ENCODE data around the gene RTTN. TPM values are rescaled to one million over a fixed set of nuclear protein-coding genes. Genes with fewer than 3 reads are reported as not detected.
A peak's percentile ranks its signal among the peaks of the same experiment; 100 is the strongest.

Gene RTTN
- total RNA-seq, 1 experiment from 2014 or later = 64.7 TPM

GRCh38 chr18:70047931-70048603 is 157.4 kb downstream of the RTTN start:
- no peaks in the 10 kb centered on the region for H3K36me3 Mint-ChIP-seq (ENCODE audit: insufficient read depth, unreplicated experiment)
- no peak for TF ChIP-seq CTCF (IDR thresholded peaks at IDR 0.05; ENCODE audit: unreplicated experiment)
- ChIA-PET POLR2A (interaction anchor here (0.8 kb wide), 1 partner anchor 20 kb away, joined by 3 read pairs; no protein-coding TSS in a partner anchor), CTCF (interaction anchor here (1.0 kb wide), 1 partner anchor 11 kb away, joined by 3 read pairs; no protein-coding TSS in a partner anchor)
- H3K9me3 Mint-ChIP-seq (ENCODE audit: unreplicated experiment) = no peaks in the 10 kb centered on the region
- peak overlapping the region; percentile 80 for H3K27ac Mint-ChIP-seq (ENCODE audit: low read depth, unreplicated experiment)
- no peaks in the 10 kb centered on the region for H3K27me3 Mint-ChIP-seq (ENCODE audit: insufficient read depth, unreplicated experiment)
- peak overlapping the region; percentile 71 for H3K4me3 Mint-ChIP-seq (ENCODE audit: unreplicated experiment)
- intact Hi-C loops (cut with micrococcal nuclease) = no loop called here
- peak; percentile 72 for DNase-seq (ENCODE audit: unreplicated experiment)
- TSS peak; percentile 19 for BruUV-seq (replicated peaks)
- peaks cover 14% of the 10 kb centered on the region for H3K4me1 Mint-ChIP-seq (ENCODE audit: insufficient read depth, unreplicated experiment)

GRCh38 chr18:70046796-70047195 is 158.7 kb downstream of the RTTN start:
- BruUV-seq (replicated peaks) = no TSS peak
- ChIA-PET CTCF (no interaction called here), POLR2A (interaction anchor here (0.6 to 1.2 kb wide), 4 partner anchors 25 to 1191 kb away, joined by 3 to 5 read pairs (median 3); no protein-coding TSS in a partner anchor)
- H3K27ac Mint-ChIP-seq (ENCODE audit: low read depth, unreplicated experiment) = peak overlapping the region; percentile 80
- no peak for TF ChIP-seq CTCF (IDR thresholded peaks at IDR 0.05; ENCODE audit: unreplicated experiment)
- H3K4me1 Mint-ChIP-seq (ENCODE audit: insufficient read depth, unreplicated experiment) = peaks cover 18% of the 10 kb centered on the region
- H3K27me3 Mint-ChIP-seq (ENCODE audit: insufficient read depth, unreplicated experiment) = no peaks in the 10 kb centered on the region
- no peaks in the 10 kb centered on the region for H3K36me3 Mint-ChIP-seq (ENCODE audit: insufficient read depth, unreplicated experiment)
- intact Hi-C loops (cut with micrococcal nuclease) = no loop called here
- H3K9me3 Mint-ChIP-seq (ENCODE audit: unreplicated experiment) = no peaks in the 10 kb centered on the region
- peak overlapping the region; percentile 71 for H3K4me3 Mint-ChIP-seq (ENCODE audit: unreplicated experiment)
- DNase-seq (ENCODE audit: unreplicated experiment) = peak; percentile 22

GRCh38 chr18:70046207-70046606 is 159.3 kb downstream of the RTTN start:
- BruUV-seq (replicated peaks) = no TSS peak
- ChIA-PET POLR2A (interaction anchor here (0.6 to 1.6 kb wide), 5 partner anchors 10 to 1190 kb away, joined by 3 to 8 read pairs (median 4); no protein-coding TSS in a partner anchor), CTCF (no interaction called here)
- peak overlapping the region; percentile 80 for H3K27ac Mint-ChIP-seq (ENCODE audit: low read depth, unreplicated experiment)
- DNase-seq (ENCODE audit: unreplicated experiment) = peak; percentile 61
- H3K9me3 Mint-ChIP-seq (ENCODE audit: unreplicated experiment) = no peaks in the 10 kb centered on the region
- H3K4me3 Mint-ChIP-seq (ENCODE audit: unreplicated experiment) = peak overlapping the region; percentile 71
- intact Hi-C loops (cut with micrococcal nuclease) = no loop called here
- no peaks in the 10 kb centered on the region for H3K36me3 Mint-ChIP-seq (ENCODE audit: insufficient read depth, unreplicated experiment)
- no peaks in the 10 kb centered on the region for H3K27me3 Mint-ChIP-seq (ENCODE audit: insufficient read depth, unreplicated experiment)
- peaks cover 20% of the 10 kb centered on the region for H3K4me1 Mint-ChIP-seq (ENCODE audit: insufficient read depth, unreplicated experiment)
- no peak for TF ChIP-seq CTCF (IDR thresholded peaks at IDR 0.05; ENCODE audit: unreplicated experiment)

- CTCF ChIA-PET = interaction anchor here (0.7 kb wide), 1 partner anchor 17 kb away, joined by 3 read pairs; no protein-coding TSS in a partner anchor
- Mint-ChIP-seq H3K9me3 (ENCODE audit: unreplicated experiment) (no peaks in the 10 kb centered on the region), H3K4me3 (ENCODE audit: unreplicated experiment) (peak overlapping the region; percentile 47), H3K36me3 (ENCODE audit: insufficient read depth, unreplicated experiment) (peaks cover 5% of the 10 kb centered on the region), H3K4me1 (ENCODE audit: insufficient read depth, unreplicated experiment) (peaks cover 28% of the 10 kb centered on the region), H3K27ac (ENCODE audit: low read depth, unreplicated experiment) (peak overlapping the region; percentile 80), H3K27me3 (ENCODE audit: insufficient read depth, unreplicated experiment) (no peaks in the 10 kb centered on the region)
- POLR2A ChIA-PET = interaction anchor here (0.6 to 1.6 kb wide), 3 partner anchors 9 to 139 kb away, joined by 3 to 8 read pairs (median 6); no protein-coding TSS in a partner anchor
- BruUV-seq (replicated peaks) = no TSS peak
- TF ChIP-seq CTCF (IDR thresholded peaks at IDR 0.05; ENCODE audit: unreplicated experiment) = no peak
- peak; percentile 95 for DNase-seq (ENCODE audit: unreplicated experiment)
- intact Hi-C loops (cut with micrococcal nuclease) = no loop called here
These were observed 160.9 kb downstream of the RTTN start for GRCh38 chr18:70044632-70045031.
